Spinal cord (tissue), 10 donors: ENCODE results near the gene SP1. TPM values are rescaled to one million over a fixed set of nuclear protein-coding genes. Genes with fewer than 3 reads are reported as not detected.
A peak's percentile ranks its signal among the peaks of the same experiment; 100 is the strongest.
"Not testable (repeated sequence)": the region's sequence is repeated elsewhere in the genome, so short reads cannot be mapped to it uniquely, and the experiment has no call there.

Source experiments
- DNase-seq, 6 donors: peaks; one replicate each; pipeline versions ENCODE4 v3.0.0 to v3.0.0-alpha.2; 2013 to 2015; ENCODE audit warnings: low spot score in 6 of 6, low read depth in 4 of 6
- H3K27ac ChIP-seq: one replicate; pipeline ENCODE4 v1.5.1; 2013; ENCODE audit warnings: low read depth, low read length, control low read depth
- H3K27me3 ChIP-seq: one replicate; pipeline ENCODE4 v1.6.1; 2013; ENCODE audit warnings: low read length; ENCODE audit not compliant: control insufficient read depth, insufficient read depth
- H3K36me3 ChIP-seq: one replicate; pipeline ENCODE4 v1.6.1; 2013; ENCODE audit warnings: low read length; ENCODE audit not compliant: control insufficient read depth, insufficient read depth
- H3K4me1 ChIP-seq: one replicate; pipeline ENCODE4 v1.6.1; 2013; ENCODE audit warnings: low read length; ENCODE audit not compliant: control insufficient read depth, insufficient read depth
- H3K4me3 ChIP-seq: one replicate; pipeline ENCODE4 v1.5.1; 2013; ENCODE audit warnings: low read depth, low read length, control low read depth
- H3K9me3 ChIP-seq: one replicate; pipeline ENCODE4 v1.6.1; 2013; ENCODE audit warnings: low read length; ENCODE audit not compliant: control insufficient read depth, insufficient read depth
- WGBS: methylation state at CpG from one replicate; pipeline ENCODE4 v1.1.5; 2013; ENCODE audit warnings: missing lambda C conversion rate; ENCODE audit not compliant: insufficient coverage; 5-methylcytosine and 5-hydroxymethylcytosine counted together
- polyA plus RNA-seq, 2 donors: library from polyadenylated mRNA; unstranded; fragments of 120-200 nt; gene quantifications; one replicate each; pipeline ENCODE4 v1.2.1, GENCODE V29; 2013; ENCODE audit not compliant: insufficient read length in 2 of 2
- total RNA-seq, 2 donors: library from RNA; depleted of rRNA in 1 of 2; stranded (reverse); fragments of 120-200 nt in 1 of 2; fragments of >200 nt in 1 of 2; gene quantifications; one replicate each; pipeline versions ENCODE4 v1.2.3 to v1.2.4, GENCODE V29; 2013 to 2014
- donor health status: healthy.

SP1 gene
- total and polyA plus RNA-seq, 4 donors: 31.3 to 55.2 (median 35.3) TPM

DNA sequence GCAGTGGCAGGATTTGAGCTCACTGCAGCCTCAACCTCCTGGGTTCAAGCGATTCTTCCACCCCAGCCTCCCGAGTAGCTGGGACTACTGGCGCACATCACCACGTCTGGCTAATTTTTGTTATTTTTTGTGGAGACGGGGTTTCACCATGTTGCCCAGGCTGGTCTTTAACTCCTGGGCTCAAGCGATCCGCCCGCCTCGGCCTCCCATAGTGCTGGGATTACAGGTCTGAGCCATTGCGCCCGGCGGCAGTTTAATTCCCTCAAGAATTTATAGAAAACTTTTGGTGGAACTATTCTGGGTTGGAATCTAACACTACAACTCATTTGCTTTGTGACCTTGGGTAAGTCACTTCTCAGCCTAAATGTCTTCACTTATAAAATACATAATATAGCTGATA is 1.8 kb upstream of the SP1 start:
- WGBS: no CpG with 5 or more reads among the region's 12 CpGs
- no peak for DNase-seq
- peaks cover 16% of the 10 kb centered on the region for H3K36me3 ChIP-seq
- H3K27me3 ChIP-seq: no peaks in the 10 kb centered on the region
- H3K27ac ChIP-seq: no peak overlapping the region
- H3K9me3 ChIP-seq: no peaks in the 10 kb centered on the region
- H3K4me1 ChIP-seq: peaks cover 27% of the 10 kb centered on the region
- no peak overlapping the region for H3K4me3 ChIP-seq

DNA sequence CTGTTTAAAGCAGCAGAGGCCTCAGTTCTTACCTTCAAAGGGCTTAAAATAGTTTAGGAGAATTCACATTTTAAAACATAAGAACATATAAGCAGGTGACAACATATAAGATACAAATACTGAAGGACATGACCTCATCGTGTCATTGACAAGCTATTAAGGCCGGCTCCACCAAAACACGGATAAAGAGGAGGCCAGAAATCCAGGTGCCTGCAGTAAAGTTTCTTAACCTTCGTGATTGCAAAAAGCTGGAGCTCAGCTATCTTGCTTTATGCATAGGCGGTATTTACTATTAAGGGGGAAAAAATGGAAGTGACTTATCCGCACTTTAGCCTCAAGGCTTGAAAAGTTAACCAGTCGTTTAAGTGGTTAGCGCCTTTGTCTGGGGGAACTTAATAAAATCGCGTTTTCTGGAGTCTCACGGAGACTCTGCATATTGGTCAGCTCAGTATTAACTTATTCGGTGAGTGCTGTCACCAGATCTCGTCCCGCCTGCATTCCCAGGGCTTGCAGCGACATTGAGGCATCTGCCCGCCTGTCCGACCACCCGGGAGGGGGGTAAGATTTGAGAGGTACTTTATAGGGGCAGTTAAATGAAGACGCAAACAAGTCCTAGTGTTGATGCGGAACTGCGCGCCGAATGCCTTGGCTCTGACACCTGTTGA is 1.1 kb upstream of the SP1 start:
- Histone ChIP-seq H3K4me3 (peak overlapping the region; percentile 49), H3K4me1 (peaks cover 30% of the 10 kb centered on the region), H3K36me3 (peaks cover 18% of the 10 kb centered on the region), H3K27me3 (no peaks in the 10 kb centered on the region), H3K9me3 (no peaks in the 10 kb centered on the region), H3K27ac (peak overlapping the region; percentile 94)
- 10% methylated on average over 22 of the region's 23 CpGs for WGBS
- peak in 1 of 6 donors; percentile 20 for DNase-seq

DNA sequence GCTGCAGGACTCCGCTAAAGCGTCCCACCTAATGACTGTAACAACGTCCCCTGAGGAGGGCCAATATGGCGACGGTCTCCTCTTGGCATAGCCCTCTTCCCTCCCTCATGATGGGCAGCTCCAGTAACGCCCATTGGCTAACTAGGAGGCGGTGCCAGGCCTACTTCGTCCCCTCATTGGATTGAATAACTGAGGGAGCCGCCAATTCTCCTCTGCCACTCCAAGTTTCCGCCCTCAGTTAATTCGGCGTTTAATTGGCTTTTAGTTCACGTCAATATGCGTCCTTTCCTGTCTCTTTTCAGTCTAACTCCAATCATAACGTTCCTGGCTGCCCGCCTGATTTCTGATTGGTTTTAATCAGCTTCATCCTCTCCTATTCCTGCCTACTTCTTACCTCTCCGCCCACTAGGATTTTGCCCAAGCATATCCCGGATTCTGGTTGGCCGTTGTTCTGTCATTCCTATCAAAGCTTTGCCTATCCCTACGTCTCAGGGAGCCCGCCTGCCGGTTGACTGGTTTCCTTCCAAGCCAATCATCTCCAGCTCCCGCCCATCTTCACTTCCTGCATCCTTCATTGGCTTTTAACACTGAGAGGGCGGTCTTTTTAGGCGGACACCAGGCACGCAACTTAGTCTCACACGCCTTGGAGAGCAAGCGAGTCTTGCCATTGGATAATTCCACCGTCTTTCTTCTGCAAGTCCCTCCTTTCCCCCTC is 430 bp upstream of the SP1 start:
- Histone ChIP-seq H3K27me3 (no peaks in the 10 kb centered on the region), H3K27ac (peak overlapping the region; percentile 94), H3K36me3 (peaks cover 23% of the 10 kb centered on the region), H3K4me1 (peaks cover 37% of the 10 kb centered on the region), H3K4me3 (peak overlapping the region; percentile 49), H3K9me3 (no peaks in the 10 kb centered on the region)
- 0% methylated on average over 27 of the region's 29 CpGs for WGBS
- peak; percentile 100 for DNase-seq

DNA sequence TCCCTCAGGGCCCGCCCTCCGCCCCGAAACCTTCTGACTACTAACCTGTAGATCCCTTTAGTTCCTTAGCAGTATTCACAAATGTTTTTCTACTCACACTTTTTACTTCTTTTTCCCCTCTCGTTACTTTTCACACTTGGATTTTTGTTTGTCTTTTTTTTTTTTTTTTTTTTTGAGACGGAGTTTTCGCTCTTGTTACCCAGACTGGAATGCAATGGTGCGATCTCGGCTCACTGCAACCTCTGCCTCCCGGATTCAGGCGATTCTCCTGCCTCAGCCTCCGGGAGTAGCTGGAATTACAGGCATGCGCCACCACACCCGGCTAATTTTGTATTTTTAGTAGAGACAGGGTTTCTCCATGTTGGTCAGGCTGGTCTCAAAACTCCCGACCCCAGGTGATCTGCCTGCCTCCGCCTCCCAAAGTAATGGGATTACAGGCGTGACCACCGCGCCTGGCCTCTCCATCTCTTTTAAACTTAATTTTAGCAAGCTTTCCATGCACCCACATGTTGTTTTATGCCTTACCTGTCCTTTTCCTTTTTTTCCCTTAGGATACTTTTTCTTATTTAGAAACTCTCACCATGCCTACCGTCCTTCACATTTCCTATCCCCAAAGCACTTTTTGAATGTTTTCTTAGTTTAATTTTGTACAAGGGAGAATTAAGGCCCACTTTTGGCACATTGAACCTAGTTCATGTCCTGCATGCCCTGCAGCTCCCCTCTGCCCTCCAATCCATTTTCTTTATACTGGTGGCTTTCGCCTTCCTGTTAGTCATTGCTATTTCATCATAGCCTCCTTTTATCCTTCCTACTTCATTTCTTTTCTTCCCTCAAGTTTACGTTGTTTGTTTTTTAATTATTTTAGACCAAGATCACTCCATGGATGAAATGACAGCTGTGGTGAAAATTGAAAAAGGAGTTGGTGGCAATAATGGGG is 1.1 kb downstream of the SP1 start:
- no peak for DNase-seq
- WGBS: 4% methylated on average over 11 of the region's 21 CpGs
- H3K9me3 ChIP-seq: no peaks in the 10 kb centered on the region
- H3K27ac ChIP-seq: peak overlapping the region; percentile 83
- H3K36me3 ChIP-seq: peaks cover 28% of the 10 kb centered on the region
- H3K27me3 ChIP-seq: no peaks in the 10 kb centered on the region
- H3K4me1 ChIP-seq: peaks cover 46% of the 10 kb centered on the region
- H3K4me3 ChIP-seq: peak overlapping the region; percentile 54

DNA sequence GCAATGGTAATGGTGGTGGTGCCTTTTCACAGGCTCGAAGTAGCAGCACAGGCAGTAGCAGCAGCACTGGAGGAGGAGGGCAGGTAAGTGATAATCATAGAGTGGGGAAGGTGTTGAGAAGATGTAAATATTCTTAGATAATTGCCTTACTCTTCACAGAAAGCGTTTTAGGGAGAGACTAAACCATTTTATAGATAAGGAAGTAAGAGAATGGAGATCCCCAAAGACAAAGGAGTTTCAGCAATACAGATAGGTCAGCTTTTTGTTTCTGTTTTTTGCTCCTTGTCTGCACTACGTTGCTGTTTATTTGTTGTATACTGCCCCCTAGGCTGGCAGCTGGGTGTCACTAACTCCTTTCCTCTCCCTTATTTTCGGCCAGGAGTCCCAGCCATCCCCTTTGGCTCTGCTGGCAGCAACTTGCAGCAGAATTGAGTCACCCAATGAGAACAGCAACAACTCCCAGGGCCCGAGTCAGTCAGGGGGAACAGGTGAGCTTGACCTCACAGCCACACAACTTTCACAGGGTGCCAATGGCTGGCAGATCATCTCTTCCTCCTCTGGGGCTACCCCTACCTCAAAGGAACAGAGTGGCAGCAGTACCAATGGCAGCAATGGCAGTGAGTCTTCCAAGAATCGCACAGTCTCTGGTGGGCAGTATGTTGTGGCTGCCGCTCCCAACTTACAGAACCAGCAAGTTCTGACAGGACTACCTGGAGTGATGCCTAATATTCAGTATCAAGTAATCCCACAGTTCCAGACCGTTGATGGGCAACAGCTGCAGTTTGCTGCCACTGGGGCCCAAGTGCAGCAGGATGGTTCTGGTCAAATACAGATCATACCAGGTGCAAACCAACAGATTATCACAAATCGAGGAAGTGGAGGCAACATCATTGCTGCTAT is 2.0 kb downstream of the SP1 start:
- no peaks in the 10 kb centered on the region for H3K27me3 ChIP-seq
- H3K4me3 ChIP-seq: no peak overlapping the region
- H3K27ac ChIP-seq: no peak overlapping the region
- WGBS: 63% methylated on average over 8 of the region's 9 CpGs
- peak in 2 of 6 donors; percentile 32 to 40 for DNase-seq
- H3K4me1 ChIP-seq: peaks cover 47% of the 10 kb centered on the region
- peaks cover 29% of the 10 kb centered on the region for H3K36me3 ChIP-seq
- H3K9me3 ChIP-seq: no peaks in the 10 kb centered on the region

DNA sequence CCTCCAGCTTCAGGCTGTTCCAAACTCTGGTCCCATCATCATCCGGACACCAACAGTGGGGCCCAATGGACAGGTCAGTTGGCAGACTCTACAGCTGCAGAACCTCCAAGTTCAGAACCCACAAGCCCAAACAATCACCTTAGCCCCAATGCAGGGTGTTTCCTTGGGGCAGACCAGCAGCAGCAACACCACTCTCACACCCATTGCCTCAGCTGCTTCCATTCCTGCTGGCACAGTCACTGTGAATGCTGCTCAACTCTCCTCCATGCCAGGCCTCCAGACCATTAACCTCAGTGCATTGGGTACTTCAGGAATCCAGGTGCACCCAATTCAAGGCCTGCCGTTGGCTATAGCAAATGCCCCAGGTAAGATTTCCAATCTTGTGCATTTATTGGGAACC is 3.3 kb downstream of the SP1 start:
- H3K9me3 ChIP-seq: no peaks in the 10 kb centered on the region
- peaks cover 50% of the 10 kb centered on the region for H3K4me1 ChIP-seq
- 89% methylated on average over 2 of the region's 2 CpGs for WGBS
- peaks cover 31% of the 10 kb centered on the region for H3K36me3 ChIP-seq
- H3K27ac ChIP-seq: no peak overlapping the region
- no peaks in the 10 kb centered on the region for H3K27me3 ChIP-seq
- no peak overlapping the region for H3K4me3 ChIP-seq
- no peak for DNase-seq

DNA sequence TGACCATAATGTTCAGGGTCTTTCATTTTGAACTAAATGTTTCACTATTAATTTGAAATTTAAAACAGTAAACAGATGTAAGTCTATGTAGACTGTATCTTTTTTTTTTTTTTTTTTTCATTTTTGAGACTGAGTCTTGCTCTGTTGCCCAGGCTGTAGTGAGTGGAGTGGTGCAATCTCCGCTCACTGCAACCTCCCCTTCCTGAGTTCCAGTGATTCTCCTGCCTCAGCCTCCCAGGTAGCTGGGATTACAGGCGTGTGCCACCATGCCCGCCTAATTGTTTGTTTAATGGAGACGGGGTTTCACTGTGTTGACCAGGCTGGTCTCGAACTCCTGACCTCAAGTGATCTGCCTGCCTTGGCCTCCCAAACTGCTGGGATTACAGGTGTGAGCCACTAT is 6.4 kb downstream of the SP1 start:
- not testable (repeated sequence) for H3K9me3 ChIP-seq, H3K27me3 ChIP-seq, DNase-seq, H3K4me3 ChIP-seq, H3K27ac ChIP-seq
- no CpG with 5 or more reads among the region's 5 CpGs for WGBS
- peaks cover 58% of the 10 kb centered on the region for H3K4me1 ChIP-seq
- peaks cover 33% of the 10 kb centered on the region for H3K36me3 ChIP-seq

DNA sequence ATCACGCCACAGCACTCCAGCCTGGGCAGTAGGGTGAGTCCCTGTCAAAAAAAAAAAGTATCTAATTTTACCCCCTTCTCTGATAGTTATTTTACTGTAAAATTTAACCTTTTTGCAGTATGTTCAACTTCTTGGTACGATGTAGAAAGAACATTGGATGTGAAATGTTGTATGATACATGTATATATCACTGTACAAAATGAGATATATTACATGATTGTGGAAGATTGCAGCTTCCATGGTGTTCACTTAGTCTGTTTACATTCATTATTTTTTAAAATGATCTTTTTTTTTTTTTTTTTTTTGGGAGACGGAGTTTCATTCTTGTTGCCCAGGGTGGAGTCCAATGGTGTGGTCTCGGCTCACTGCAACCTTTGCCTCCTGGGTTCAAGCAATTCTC is 9.0 kb downstream of the SP1 start:
- no peak overlapping the region for H3K27ac ChIP-seq
- H3K4me3 ChIP-seq: no peak overlapping the region

DNA sequence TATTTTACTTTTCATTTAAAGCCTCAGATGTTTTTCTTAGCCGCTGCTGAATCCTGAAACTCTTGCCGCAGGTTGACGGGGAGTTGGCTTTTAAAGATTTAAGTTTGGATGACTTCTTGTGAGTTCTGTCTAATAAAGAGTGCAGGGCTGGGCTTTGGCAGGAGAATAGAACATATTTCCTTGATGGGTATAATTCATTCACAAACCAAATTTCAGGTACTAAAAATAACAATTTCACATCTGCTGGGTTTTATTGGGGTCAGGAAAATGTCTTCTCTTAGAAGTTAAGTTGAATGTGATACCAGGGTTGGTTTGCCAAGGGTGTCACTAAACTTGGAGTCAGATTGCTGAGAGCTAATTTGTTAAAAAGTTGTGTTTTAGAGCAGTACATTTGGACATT is 9.7 kb downstream of the SP1 start:
- Histone ChIP-seq H3K4me3 (no peak overlapping the region), H3K9me3 (no peaks in the 10 kb centered on the region), H3K4me1 (peaks cover 29% of the 10 kb centered on the region), H3K27me3 (no peaks in the 10 kb centered on the region), H3K27ac (peak overlapping the region; percentile 36), H3K36me3 (peaks cover 12% of the 10 kb centered on the region)
- WGBS: no CpG with 5 or more reads among the region's 3 CpGs
- no peak for DNase-seq

More for the DNA sequence above, 9.0 kb downstream of the SP1 start:
- Histone ChIP-seq H3K36me3 (peaks cover 18% of the 10 kb centered on the region), H3K27me3 (no peaks in the 10 kb centered on the region), H3K9me3 (no peaks in the 10 kb centered on the region), H3K4me1 (peaks cover 36% of the 10 kb centered on the region)
- 100% methylated on average over 1 of the region's 4 CpGs for WGBS
- DNase-seq: no peak
